NT2/D1 (cell line): ENCODE data around the gene PLA2G2C.

Source experiments
- YY1 ChIP-seq: IDR thresholded peaks from 2 replicates; pipeline ENCODE4 v1.6.1; 2011; ENCODE audit not compliant: insufficient read length, insufficient read depth
- ZNF274 ChIP-seq: IDR thresholded peaks from 2 replicates; pipeline ENCODE4 v1.6.1; 2011; ENCODE audit warnings: mild to moderate bottlenecking, low read depth, low read length

DNA sequence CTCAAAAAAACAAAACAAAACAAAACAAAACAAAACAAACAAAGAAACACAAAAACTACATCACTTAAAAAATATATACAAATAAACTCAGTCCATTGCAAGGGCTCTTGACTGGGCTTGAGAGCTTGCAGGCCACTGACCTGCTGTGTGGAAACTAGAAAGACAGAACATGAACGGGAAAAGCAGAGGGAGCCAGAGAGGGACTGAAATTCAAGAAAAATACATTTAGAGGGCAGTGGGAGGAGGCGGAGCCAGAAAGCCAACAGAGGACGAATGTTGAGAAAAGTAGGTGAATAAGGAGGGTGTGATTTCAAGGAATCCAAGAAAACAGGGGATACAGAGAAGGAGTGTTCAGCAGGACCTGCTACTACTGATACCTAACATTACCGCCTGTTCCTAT is 41.4 kb upstream of the PLA2G2C start:
- no peak for TF ChIP-seq ZNF274
- TF ChIP-seq YY1: no peak
